ENCODE data around the gene C17orf75. TPM values are rescaled to one million over a fixed set of nuclear protein-coding genes. Genes with fewer than 3 reads are reported as not detected.
A peak's percentile ranks its signal among the peaks of the same experiment; 100 is the strongest.
"Not testable (repeated sequence)": the region's sequence is repeated elsewhere in the genome, so short reads cannot be mapped to it uniquely, and the experiment has no call there.

The C17orf75 gene
- total RNA-seq, 1 experiment from 2014 or later, result 26.9 TPM

- Histone ChIP-seq H3K4me3 (ENCODE audit: low read depth, low read length, poor library complexity, severe bottlenecking) (no peak overlapping the region), H3K27ac (ENCODE audit: low read depth, low read length, poor library complexity, severe bottlenecking) (no peak overlapping the region), H3K9me3 (ENCODE audit: low read depth, low read length, poor library complexity, severe bottlenecking) (no peaks in the 10 kb centered on the region), H3K4me1 (ENCODE audit: insufficient read depth, low read length, poor library complexity, severe bottlenecking) (no peaks in the 10 kb centered on the region), H3K27me3 (replicated peaks; ENCODE audit: insufficient read depth, low read depth, low read length, poor library complexity) (no peaks in the 10 kb centered on the region), H3K36me3 (ENCODE audit: insufficient read depth, low read length, poor library complexity, severe bottlenecking) (no peaks in the 10 kb centered on the region)
- ChIA-PET CTCF (no interaction called here), POLR2A (ENCODE audit: low non-redundant PET) (no interaction called here)
- DNase-seq (ENCODE audit: low spot score), result peak; percentile 66
- intact Hi-C loops (cut with micrococcal nuclease; ENCODE audit: unreplicated experiment), result loop anchor here (1.0 kb wide), 1 partner anchor 66 kb away; no protein-coding TSS in a partner anchor
- TF ChIP-seq EZH2 (IDR thresholded peaks at IDR 0.05; ENCODE audit: borderline replicate concordance, low read depth, low read length, poor library complexity, severe bottlenecking) (no peak), CTCF (conservative IDR thresholded peaks at IDR 0.05; ENCODE audit: low read depth, low read length) (peak; percentile 73)
- no TSS peak for BruUV-seq (replicated peaks)
Measured at GRCh38 chr17:32319548-32319905, 22.4 kb downstream of the C17orf75 start.

GRCh38 chr17:32318071-32318470, 23.9 kb downstream of the C17orf75 start:
- Histone ChIP-seq H3K4me1 (ENCODE audit: insufficient read depth, low read length, poor library complexity, severe bottlenecking) (no peaks in the 10 kb centered on the region), H3K36me3 (ENCODE audit: insufficient read depth, low read length, poor library complexity, severe bottlenecking) (no peaks in the 10 kb centered on the region), H3K4me3 (ENCODE audit: low read depth, low read length, poor library complexity, severe bottlenecking) (no peak overlapping the region), H3K9me3 (ENCODE audit: low read depth, low read length, poor library complexity, severe bottlenecking) (no peaks in the 10 kb centered on the region), H3K27ac (ENCODE audit: low read depth, low read length, poor library complexity, severe bottlenecking) (no peak overlapping the region), H3K27me3 (replicated peaks; ENCODE audit: insufficient read depth, low read depth, low read length, poor library complexity) (no peaks in the 10 kb centered on the region)
- TF ChIP-seq EZH2 (IDR thresholded peaks at IDR 0.05; ENCODE audit: borderline replicate concordance, low read depth, low read length, poor library complexity, severe bottlenecking), result no peak
- TF ChIP-seq CTCF (conservative IDR thresholded peaks at IDR 0.05; ENCODE audit: low read depth, low read length), result no peak
- no peak for DNase-seq (ENCODE audit: low spot score)
- POLR2A ChIA-PET (ENCODE audit: low non-redundant PET), result no interaction called here
- intact Hi-C loops (cut with micrococcal nuclease; ENCODE audit: unreplicated experiment), result no loop called here
- CTCF ChIA-PET, result interaction anchor here (0.7 kb wide), 1 partner anchor 98 kb away, joined by 5 read pairs; no protein-coding TSS in a partner anchor
- BruUV-seq (replicated peaks), result no TSS peak

- TF ChIP-seq EZH2 (IDR thresholded peaks at IDR 0.05; ENCODE audit: borderline replicate concordance, low read depth, low read length, poor library complexity, severe bottlenecking) (no peak), CTCF (conservative IDR thresholded peaks at IDR 0.05; ENCODE audit: low read depth, low read length) (no peak)
- Histone ChIP-seq H3K4me3 (ENCODE audit: low read depth, low read length, poor library complexity, severe bottlenecking) (no peak overlapping the region), H3K36me3 (ENCODE audit: insufficient read depth, low read length, poor library complexity, severe bottlenecking) (no peaks in the 10 kb centered on the region), H3K9me3 (ENCODE audit: low read depth, low read length, poor library complexity, severe bottlenecking) (no peaks in the 10 kb centered on the region), H3K27me3 (replicated peaks; ENCODE audit: insufficient read depth, low read depth, low read length, poor library complexity) (no peaks in the 10 kb centered on the region), H3K4me1 (ENCODE audit: insufficient read depth, low read length, poor library complexity, severe bottlenecking) (no peaks in the 10 kb centered on the region), H3K27ac (ENCODE audit: low read depth, low read length, poor library complexity, severe bottlenecking) (no peak overlapping the region)
- BruUV-seq (replicated peaks), result no TSS peak
- ChIA-PET POLR2A (ENCODE audit: low non-redundant PET) (no interaction called here), CTCF (no interaction called here)
- intact Hi-C loops (cut with micrococcal nuclease; ENCODE audit: unreplicated experiment), result loop anchor here (2.0 kb wide), 1 partner anchor 53 kb away; the partner anchor contains the start of gene RHBDL3
- DNase-seq (ENCODE audit: low spot score), result no peak
Measured at GRCh38 chr17:32317353-32317752, 24.6 kb downstream of the C17orf75 start.

- intact Hi-C loops (cut with micrococcal nuclease; ENCODE audit: unreplicated experiment), result loop anchor here (2.0 kb wide), 1 partner anchor 52 kb away; the partner anchor contains the start of gene RHBDL3
- POLR2A ChIA-PET (ENCODE audit: low non-redundant PET); H3K4me3 ChIP-seq (ENCODE audit: low read depth, low read length, poor library complexity, severe bottlenecking); DNase-seq (ENCODE audit: low spot score); H3K27ac ChIP-seq (ENCODE audit: low read depth, low read length, poor library complexity, severe bottlenecking); H3K9me3 ChIP-seq (ENCODE audit: low read depth, low read length, poor library complexity, severe bottlenecking); H3K27me3 ChIP-seq (replicated peaks; ENCODE audit: insufficient read depth, low read depth, low read length, poor library complexity); H3K36me3 ChIP-seq (ENCODE audit: insufficient read depth, low read length, poor library complexity, severe bottlenecking); CTCF ChIA-PET; H3K4me1 ChIP-seq (ENCODE audit: insufficient read depth, low read length, poor library complexity, severe bottlenecking); BruUV-seq (replicated peaks): not testable (repeated sequence)
Measured at GRCh38 chr17:32316653-32317052, 25.3 kb downstream of the C17orf75 start.
